Suppressor macrophage (primary cell): Measurements from ENCODE around the gene NR1D1.

ENCODE experiments used
- DNase-seq, 4 experiments: peaks; one replicate each; pipeline ENCODE4 v3.0.0-alpha.2; 2020 to 2022

Gene NR1D1

DNA sequence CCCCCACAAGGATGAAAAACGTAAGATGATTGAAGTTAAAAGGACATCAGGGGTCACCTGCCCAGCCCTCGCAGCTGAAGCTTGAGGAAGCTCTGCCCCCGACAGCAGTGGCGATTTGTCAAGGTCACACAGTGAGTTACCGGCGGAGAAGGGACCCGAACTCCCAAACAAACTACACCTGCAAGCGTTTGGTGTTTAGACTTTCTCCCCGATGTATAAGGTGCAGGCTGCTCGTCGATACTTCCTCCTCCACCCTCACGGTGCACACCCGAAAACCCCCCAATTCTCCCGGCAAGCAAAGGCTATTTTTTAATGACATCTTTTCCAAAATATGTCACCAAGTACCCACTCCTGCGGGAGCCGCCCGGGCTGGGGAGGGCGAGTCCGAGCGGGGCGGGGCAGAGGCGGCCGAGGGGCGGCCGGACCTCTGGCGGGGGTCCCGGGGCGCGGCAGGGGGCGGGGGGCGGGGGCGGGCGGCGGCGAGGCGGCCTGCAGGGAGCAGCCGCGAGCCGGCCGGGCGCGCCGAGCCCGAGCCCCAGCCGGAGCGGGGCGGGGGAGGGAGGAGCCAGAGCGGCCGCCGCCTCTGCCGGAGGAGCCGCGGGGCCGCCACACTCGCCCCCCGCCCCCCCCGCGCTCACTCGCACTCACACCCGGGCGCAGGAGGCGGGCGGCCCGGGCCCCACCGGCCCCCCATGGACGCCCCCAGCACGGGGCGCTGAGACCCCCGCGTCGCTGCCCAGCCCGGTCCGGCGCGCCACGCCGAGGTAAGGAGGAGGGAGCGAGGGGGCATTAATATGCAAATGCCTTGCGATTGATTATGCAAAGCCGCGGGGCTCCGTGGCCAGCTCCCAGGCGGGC is 37.8 kb downstream of the NR1D1 start, which contains the start of gene THRA:
Gene THRA (plus strand): TSS at position 637 of the 858 bp plus-strand sequence. CDS start 11,524 bp downstream, outside the sequence.
- peak; percentile 74 to 92 (median 84) for DNase-seq

GRCh38 chr17:40061609-40062038 is 38.8 kb downstream of the NR1D1 start:
- DNase-seq = no peak

DNA sequence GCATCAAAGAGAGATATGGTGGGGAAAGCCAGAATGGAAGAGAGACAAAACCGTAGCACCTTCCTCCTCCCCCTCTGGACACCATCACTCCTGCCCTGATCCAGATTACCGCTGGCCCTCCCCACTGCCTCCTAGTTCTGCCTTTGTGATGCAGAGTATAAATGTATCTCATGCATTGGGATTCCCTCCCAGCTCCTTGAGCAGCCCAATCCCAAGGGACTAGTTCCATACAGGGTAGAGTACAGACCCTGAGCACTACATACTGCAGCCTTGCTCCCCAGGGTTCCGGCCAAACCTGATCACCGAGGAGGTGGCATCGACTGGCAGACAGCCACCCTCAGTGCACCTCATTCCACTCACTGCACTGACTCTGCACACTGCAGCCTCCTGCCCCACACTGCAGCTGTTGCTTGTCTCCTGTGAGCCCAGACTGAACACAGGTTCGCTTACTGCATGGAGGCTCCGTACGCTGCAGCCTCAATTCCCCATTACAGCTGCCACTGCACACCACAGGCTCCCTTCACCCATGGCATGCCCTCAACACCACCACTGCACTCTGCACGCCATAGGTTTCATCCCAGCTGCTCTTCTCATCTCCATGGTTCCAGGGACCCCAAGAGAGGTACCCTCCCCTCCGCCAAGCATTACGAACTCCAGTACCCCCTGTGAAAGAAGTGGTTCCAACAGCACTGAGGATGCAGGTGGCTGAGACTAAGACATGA is 39.3 kb downstream of the NR1D1 start:
- DNase-seq = no peak

DNA sequence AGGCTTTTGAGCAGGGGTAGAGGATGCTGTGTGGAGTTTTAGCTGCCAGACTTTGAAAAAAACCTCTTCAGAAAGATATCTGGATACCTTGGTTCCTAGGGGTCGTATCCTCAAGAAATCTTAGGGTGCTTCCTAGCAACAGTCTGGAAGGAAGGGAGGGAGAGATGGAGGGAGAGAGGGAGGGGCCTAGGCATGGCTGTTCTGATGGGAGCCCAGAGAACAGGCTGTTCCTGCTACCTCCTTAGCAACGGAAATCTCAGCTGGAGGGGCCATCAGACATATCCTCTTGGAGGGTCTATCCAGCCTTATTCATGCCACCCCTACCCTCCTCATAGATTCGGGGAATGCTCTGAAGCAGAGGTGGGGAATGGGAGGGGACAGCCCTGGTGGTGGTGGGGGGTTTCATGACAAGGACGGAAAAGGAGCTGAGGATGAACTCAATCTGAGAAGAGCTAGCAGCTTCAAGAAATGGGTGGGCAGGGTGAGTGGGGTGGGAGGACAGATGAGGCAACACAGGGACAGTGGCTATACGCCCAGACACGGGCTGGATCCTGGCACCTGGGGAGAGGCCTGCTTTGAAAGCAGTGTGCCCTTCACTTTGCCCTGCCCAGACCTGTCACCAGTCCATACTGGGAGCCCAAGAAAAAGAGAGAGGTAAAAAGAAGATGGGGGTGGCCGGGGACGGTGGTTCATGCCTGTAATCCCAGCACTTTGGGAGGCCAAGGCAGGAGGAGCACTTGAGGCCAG is 40.5 kb downstream of the NR1D1 start:
- DNase-seq = no peak

DNA sequence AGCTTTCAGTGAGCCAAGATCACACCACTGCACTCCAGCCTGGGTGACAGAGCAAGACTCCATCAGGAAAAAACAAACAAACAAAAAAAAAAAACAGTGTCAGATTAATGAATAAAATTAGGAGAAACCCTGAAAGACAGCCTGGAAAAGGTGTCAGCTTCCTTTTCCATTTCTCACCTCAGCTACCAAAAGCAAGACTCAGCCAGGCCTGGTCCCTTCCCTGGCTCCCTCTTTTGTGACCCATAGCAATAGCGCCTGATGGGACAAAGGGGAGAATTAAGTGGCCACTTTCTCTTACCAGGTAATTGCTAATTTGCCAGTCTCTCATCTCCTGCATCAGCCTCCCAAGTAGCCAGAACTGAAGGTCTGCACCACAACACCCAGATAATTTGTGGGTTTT is 41.5 kb downstream of the NR1D1 start:
- no peak for DNase-seq

GRCh38 chr17:40058186-40058784 is 42.1 kb downstream of the NR1D1 start:
- DNase-seq = no peak

- DNase-seq = no peak
Observed at GRCh38 chr17:40056379-40057015, 43.9 kb downstream of the NR1D1 start.
